GM23338 (cell line): Measurements from ENCODE around the gene ECE2. TPM values are rescaled to one million over a fixed set of nuclear protein-coding genes. Genes with fewer than 3 reads are reported as not detected.
A peak's percentile ranks its signal among the peaks of the same experiment; 100 is the strongest.

Experiments
- ATAC-seq: fragments of 200-7000 bp; cut with Tn5 transposase; 3 replicates; pipeline ENCODE4 v1.9.1; 2020
- DNase-seq: peaks from one replicate; pipeline ENCODE4 v3.0.0-alpha.2; 2015; ENCODE audit warnings: low spot score
- H2AFZ ChIP-seq: fragments of 200-600 bp; sonication (generic); 2 replicates; pipeline ENCODE4 v1.8.0; 2016; ENCODE audit warnings: antibody characterized with exemption, mild to moderate bottlenecking, moderate library complexity
- H3F3A ChIP-seq: fragments of 200-600 bp; sonication (generic); replicated peaks from 2 replicates; pipeline ENCODE4 v1.8.0; 2017; ENCODE audit warnings: antibody characterized with exemption, mixed run types, low read depth
- H3K27ac ChIP-seq: fragments of 200-600 bp; sonication (generic); 2 replicates; pipeline ENCODE4 v1.6.1; 2016; ENCODE audit warnings: low read depth
- H3K27me3 ChIP-seq: fragments of 200-600 bp; sonication (generic); 2 replicates; pipeline ENCODE4 v1.8.0; 2016; ENCODE audit warnings: mild to moderate bottlenecking, mixed run types, moderate library complexity; ENCODE audit not compliant: insufficient read depth
- H3K36me3 ChIP-seq: fragments of 200-600 bp; sonication (generic); 2 replicates; pipeline ENCODE4 v1.8.0; 2016; ENCODE audit warnings: mild to moderate bottlenecking; ENCODE audit not compliant: insufficient read depth
- H3K4me1 ChIP-seq: fragments of 200-600 bp; sonication (generic); 2 replicates; pipeline ENCODE4 v1.8.0; 2016; ENCODE audit warnings: mild to moderate bottlenecking, moderate library complexity; ENCODE audit not compliant: insufficient read depth
- H3K4me2 ChIP-seq: fragments of 200-600 bp; sonication (generic); 2 replicates; pipeline ENCODE4 v1.7.1; 2017; ENCODE audit warnings: mixed run types
- H3K4me3 ChIP-seq: fragments of 200-600 bp; sonication (generic); 2 replicates; pipeline ENCODE4 v1.6.1; 2016; ENCODE audit warnings: mixed run types
- H3K79me2 ChIP-seq: fragments of 200-600 bp; sonication (generic); replicated peaks from 2 replicates; pipeline ENCODE4 v1.8.0; 2017; ENCODE audit warnings: mild to moderate bottlenecking; ENCODE audit not compliant: insufficient read depth
- H3K9me2 ChIP-seq: fragments of 200-600 bp; sonication (generic); 2 replicates; pipeline ENCODE4 v1.8.0; 2017; ENCODE audit not compliant: insufficient read depth
- H4K20me1 ChIP-seq: fragments of 200-600 bp; sonication (generic); replicated peaks from 2 replicates; pipeline ENCODE4 v1.8.0; 2017; ENCODE audit warnings: mild to moderate bottlenecking; ENCODE audit not compliant: insufficient read depth
- H3K27ac Mint-ChIP-seq: 2 replicates; pipeline ENCODE4 v1.8.0; 2020; ENCODE audit warnings: inconsistent platforms, mild to moderate bottlenecking, moderate library complexity, mixed read lengths
- H3K27me3 Mint-ChIP-seq: 3 replicates; pipeline ENCODE4 v1.8.0; 2022; ENCODE audit warnings: low read depth, mild to moderate bottlenecking, moderate library complexity, mixed read lengths, inconsistent platforms; ENCODE audit not compliant: insufficient read depth, poor library complexity
- H3K36me3 Mint-ChIP-seq: 3 replicates; pipeline ENCODE4 v1.8.0; 2021; ENCODE audit warnings: low read depth, mild to moderate bottlenecking, inconsistent platforms, moderate library complexity, mixed read lengths
- H3K4me1 Mint-ChIP-seq: 3 replicates; pipeline ENCODE4 v1.8.0; 2020; ENCODE audit warnings: mild to moderate bottlenecking, inconsistent platforms, mixed read lengths
- H3K4me3 Mint-ChIP-seq: 3 replicates; pipeline ENCODE4 v1.8.0; 2021; ENCODE audit warnings: moderate library complexity, mild to moderate bottlenecking, inconsistent platforms, mixed read lengths
- H3K9me3 Mint-ChIP-seq: 3 replicates; pipeline ENCODE4 v1.8.0; 2020; ENCODE audit warnings: moderate library complexity, mild to moderate bottlenecking, inconsistent platforms, mixed read lengths
- CTCF ChIP-seq, 2 experiments: fragments of 200-600 bp in 1 of 2; sonication (generic) in 1 of 2; conservative IDR thresholded peaks; 2 replicates each; pipeline versions ENCODE4 v1.5.1 to v1.6.1; 2016 to 2017; ENCODE audit warnings: antibody characterized with exemption in 2 of 2, low read depth in 2 of 2, mild to moderate bottlenecking in 2 of 2, moderate library complexity in 1 of 2
- ETS1 ChIP-seq: IDR thresholded peaks from 2 replicates; pipeline ENCODE4 v1.6.1; 2016; ENCODE audit warnings: antibody characterized with exemption
- EZH2 ChIP-seq: fragments of 200-600 bp; sonication (generic); IDR thresholded peaks from one replicate; pipeline ENCODE4 v1.8.0; 2017; ENCODE audit warnings: antibody characterized with exemption, mild to moderate bottlenecking, low read depth; ENCODE audit not compliant: unreplicated experiment
- EZH2phosphoT487 ChIP-seq: fragments of 200-600 bp; sonication (generic); IDR thresholded peaks from one replicate; pipeline ENCODE4 v1.8.1; 2018; ENCODE audit warnings: antibody characterized with exemption; ENCODE audit not compliant: unreplicated experiment
- JUNB ChIP-seq: IDR thresholded peaks from one replicate; pipeline ENCODE4 v1.6.1; 2016; ENCODE audit warnings: antibody characterized with exemption; ENCODE audit not compliant: unreplicated experiment
- POLR2AphosphoS5 ChIP-seq: IDR thresholded peaks from 2 replicates; pipeline ENCODE4 v1.6.1; 2016; ENCODE audit warnings: antibody characterized with exemption, low read depth
- ZNF114 ChIP-seq: fragments of 250-450 bp; sonication (Bioruptor Pico); IDR thresholded peaks from 2 replicates; pipeline ENCODE4 v1.5.0; 2020; ENCODE audit warnings: mild to moderate bottlenecking, moderate library complexity
- ZNF331 ChIP-seq: fragments of 250-450 bp; sonication (Bioruptor Pico); IDR thresholded peaks from 2 replicates; pipeline ENCODE4 v1.5.0; 2020; ENCODE audit warnings: low read depth, mild to moderate bottlenecking, moderate library complexity
- ZNF462 ChIP-seq: fragments of 250-450 bp; sonication (Bioruptor Pico); IDR thresholded peaks from 2 replicates; pipeline ENCODE4 v1.5.0; 2020; ENCODE audit warnings: mild to moderate bottlenecking, moderate library complexity
- polyA plus RNA-seq: library from polyadenylated mRNA; unstranded; fragments of >200 nt; fragmentation: Nextera tagmentation; extraction: Ambion mirVana; gene quantifications from 2 replicates; pipeline ENCODE4 v1.2.1, GENCODE V29; 2016
- total RNA-seq: library from RNA; depleted of rRNA; stranded (reverse); fragments of >200 nt; shearing (Covaris generic); gene quantifications from 2 replicates; pipeline ENCODE4 v1.2.3, GENCODE V29; 2014

The ECE2 gene
- total and polyA plus RNA-seq, 2 experiments from 2014 or later: 0.24 to 0.48 TPM

- H3K36me3 ChIP-seq: peaks cover 25% of the 10 kb centered on the region
- DNase-seq: peak; percentile 83
- peaks cover 48% of the 10 kb centered on the region for H3F3A ChIP-seq
- TF ChIP-seq EZH2phosphoT487: no peak
- TF ChIP-seq ETS1: 0 out of 2 replicates have a peak, but pooled peaks have one; percentile 46
- peak overlapping the region; percentile 86 for H3K4me3 ChIP-seq
- Mint-ChIP-seq H3K9me3 (peaks cover 3% of the 10 kb centered on the region; the same call in 1 of the 3 replicates), H3K36me3 (peaks cover 42% of the 10 kb centered on the region), H3K27me3 (peaks cover 43% of the 10 kb centered on the region), H3K27ac (peak overlapping the region; percentile 95), H3K4me1 (peaks cover 40% of the 10 kb centered on the region), H3K4me3 (peak overlapping the region; percentile 87)
- peak overlapping the region; percentile 98 for H3K4me2 ChIP-seq
- H3K27me3 ChIP-seq: no peaks in the 10 kb centered on the region
- H3K27ac ChIP-seq: peak overlapping the region; percentile 81
- H4K20me1 ChIP-seq: peaks cover 34% of the 10 kb centered on the region
- no peaks in the 10 kb centered on the region for H3K9me2 ChIP-seq
- H3K79me2 ChIP-seq: peaks cover 28% of the 10 kb centered on the region
- peak; percentile 10 for ATAC-seq
- H2AFZ ChIP-seq: 0 out of 2 replicates have a peak overlapping the region, but pooled peaks have one; percentile 14
- H3K4me1 ChIP-seq: peaks cover 27% of the 10 kb centered on the region
Measured at GRCh38 chr3:184336547-184337398, 61.0 kb downstream of the ECE2 start.

GRCh38 chr3:184337399-184337714 is 61.5 kb downstream of the ECE2 start, which contains the start of gene FAM131A:
TSS of gene FAM131A (plus strand) at chr3:184337600. CDS start at chr3:184337631, 31 bp downstream.
- Histone ChIP-seq H3K4me3 (peak within 1 kb of the TSS; percentile 86), H3K36me3 (peaks cover 19% of the 10 kb centered on the region; the same call in 1 of the 2 replicates), H3F3A (peaks cover 42% of the 10 kb centered on the region), H3K79me2 (peaks cover 28% of the 10 kb centered on the region), H3K27me3 (no peaks in the 10 kb centered on the region), H3K27ac (peak within 1 kb of the TSS; percentile 81), H3K9me2 (no peaks in the 10 kb centered on the region), H3K4me1 (peaks cover 27% of the 10 kb centered on the region), H2AFZ (0 out of 2 replicates have a peak within 1 kb of the TSS, but pooled peaks have one; percentile 14), H3K4me2 (peak within 1 kb of the TSS; percentile 98), H4K20me1 (peaks cover 28% of the 10 kb centered on the region)
- ATAC-seq: no peak
- peaks cover 40% of the 10 kb centered on the region for H3K4me1 Mint-ChIP-seq
- peaks cover 36% of the 10 kb centered on the region for H3K36me3 Mint-ChIP-seq
- H3K27me3 Mint-ChIP-seq: peaks cover 43% of the 10 kb centered on the region
- H3K27ac Mint-ChIP-seq: peak within 1 kb of the TSS; percentile 95
- H3K4me3 Mint-ChIP-seq: peak within 1 kb of the TSS; percentile 87
- peak; percentile 19 for DNase-seq
- peaks cover 3% of the 10 kb centered on the region; the same call in 1 of the 3 replicates for H3K9me3 Mint-ChIP-seq
- TF ChIP-seq ZNF114 (CRISPR knock-in tag) (no peak), POLR2AphosphoS5 (no peak), ZNF331 (CRISPR knock-in tag) (no peak), ZNF462 (CRISPR knock-in tag) (no peak), EZH2phosphoT487 (no peak), JUNB (no peak), EZH2 (no peak), CTCF (conservative IDR thresholded peaks at IDR 0.05; ENCODE audit: low read depth in 2 of 2) (no peak)
